NCI-H2029 (cell line): ENCODE data around the gene NPM1.
"Not testable (repeated sequence)": the region's sequence is repeated elsewhere in the genome, so short reads cannot be mapped to it uniquely, and the experiment has no call there.

ENCODE experiments used
- DNase-seq: peaks from one replicate; lab custom pipeline; 2025; lab: John Stamatoyannopoulos, UW

The NPM1 gene

GRCh38 chr5:171386006-171386671 lies 1.5 kb upstream of the NPM1 start:
- no peak for DNase-seq

GRCh38 chr5:171386861-171387344 lies 746 bp upstream of the NPM1 start:
- DNase-seq: no peak

DNA sequence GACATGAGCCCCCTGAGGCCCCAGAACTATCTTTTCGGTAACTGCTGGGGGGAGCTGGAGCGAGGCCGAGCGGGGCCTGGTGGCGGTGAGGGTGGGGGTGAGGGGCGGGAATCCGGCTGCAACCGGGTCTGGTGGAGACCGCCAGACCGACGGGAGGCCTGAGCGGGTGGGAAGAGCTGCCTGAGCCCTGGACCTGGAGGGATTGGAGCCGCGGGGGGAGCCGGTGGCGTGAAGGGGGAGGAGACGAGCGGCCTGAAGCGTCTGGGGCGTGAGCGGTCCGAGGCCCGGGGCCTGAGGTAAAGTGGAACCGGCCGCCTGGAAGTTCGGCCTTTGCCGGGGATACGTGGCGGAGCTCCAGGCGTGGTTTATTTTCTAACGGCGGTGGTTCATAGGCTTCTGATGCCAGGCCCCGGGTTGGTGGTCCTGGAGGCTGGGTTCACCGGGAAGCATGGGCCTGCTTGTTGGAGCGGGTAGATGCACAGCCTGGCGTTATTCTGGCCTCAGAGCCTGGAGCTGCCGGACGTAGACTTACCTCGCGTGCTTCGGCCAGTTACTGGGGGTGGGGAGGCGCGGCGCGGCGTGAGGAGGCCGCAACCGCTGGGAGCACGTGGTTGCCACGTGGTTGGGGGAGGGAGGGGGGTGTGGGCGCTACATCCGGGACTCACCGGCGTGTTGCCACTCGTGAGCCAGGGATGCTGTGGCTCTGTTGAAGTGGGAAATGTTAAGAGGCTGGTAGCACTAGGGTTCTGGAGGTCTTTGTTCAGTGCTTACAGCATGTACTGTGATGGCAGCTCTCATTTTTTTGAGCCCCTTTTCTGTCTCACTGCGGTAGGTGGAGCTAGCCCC lies 544 bp downstream of the NPM1 start:
- peak; percentile 59 for DNase-seq

DNA sequence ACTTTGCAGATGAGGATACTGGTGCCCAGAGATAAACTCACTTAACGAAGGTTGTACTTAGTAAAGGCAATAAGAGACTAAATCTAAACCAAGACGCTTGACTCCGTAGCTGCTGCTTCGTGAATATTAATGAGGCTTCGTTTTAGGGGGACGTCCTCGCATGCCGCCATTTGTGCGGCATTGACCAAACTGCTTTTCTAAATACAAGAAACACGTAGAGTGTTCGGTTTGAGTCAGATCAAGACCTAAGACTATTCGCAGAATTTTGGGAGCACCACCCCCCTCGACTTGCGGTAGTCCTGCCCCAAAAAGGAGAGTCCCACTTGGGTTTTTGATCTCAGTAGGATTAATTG lies 1.1 kb downstream of the NPM1 start:
- no peak for DNase-seq

GRCh38 chr5:171390883-171391677 lies 3.4 kb downstream of the NPM1 start:
- DNase-seq: no peak

- no peak for DNase-seq
Observed at GRCh38 chr5:171391996-171392577, 4.4 kb downstream of the NPM1 start.

- DNase-seq: no peak
Observed at GRCh38 chr5:171392585-171393159, 5.0 kb downstream of the NPM1 start.

GRCh38 chr5:171395042-171395441 lies 7.4 kb downstream of the NPM1 start:
- DNase-seq: no peak

DNA sequence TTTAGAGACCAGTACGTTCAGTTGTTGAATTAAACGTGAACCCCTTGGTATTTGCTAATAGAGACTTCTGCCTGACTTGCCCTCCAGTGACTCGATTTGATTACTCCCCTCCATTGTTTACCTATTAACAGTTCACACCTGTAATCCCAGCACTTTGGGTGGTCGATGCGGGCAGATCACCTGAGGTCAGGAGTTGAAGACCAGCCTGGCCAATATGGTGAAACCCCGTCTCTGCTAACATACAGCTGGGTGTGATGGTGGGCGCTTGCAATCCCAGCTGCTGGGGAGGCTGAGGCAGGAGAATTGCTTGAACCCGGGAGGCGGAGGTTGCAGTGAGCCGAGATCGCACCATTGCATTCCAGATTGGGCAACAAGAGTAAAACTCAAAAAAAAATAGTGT lies 8.9 kb downstream of the NPM1 start:
- DNase-seq: not testable (repeated sequence)

GRCh38 chr5:171397190-171397589 lies 9.5 kb downstream of the NPM1 start:
- no peak for DNase-seq

DNA sequence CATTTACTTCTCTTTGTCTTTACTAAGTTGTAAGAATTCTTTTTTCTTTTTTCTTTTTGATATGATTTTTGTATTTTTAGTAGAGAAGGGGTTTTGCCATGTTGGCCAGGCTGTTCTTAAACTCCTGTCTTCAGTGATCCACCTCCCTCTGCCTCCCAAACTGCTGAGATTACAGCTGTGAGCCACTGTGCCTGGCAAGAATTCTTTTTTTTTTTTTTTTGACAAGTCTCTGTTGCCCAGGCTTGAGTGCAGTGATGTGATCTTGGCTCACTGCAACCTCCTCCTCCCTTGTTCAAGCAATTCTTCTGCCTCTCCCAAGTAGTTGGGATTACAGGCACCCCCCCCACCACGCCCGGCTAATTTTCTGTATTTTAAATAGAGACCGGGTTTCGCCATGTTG lies 9.9 kb downstream of the NPM1 start:
- no peak for DNase-seq

GRCh38 chr5:171398660-171399059 lies 11.0 kb downstream of the NPM1 start:
- not testable (repeated sequence) for DNase-seq

DNA sequence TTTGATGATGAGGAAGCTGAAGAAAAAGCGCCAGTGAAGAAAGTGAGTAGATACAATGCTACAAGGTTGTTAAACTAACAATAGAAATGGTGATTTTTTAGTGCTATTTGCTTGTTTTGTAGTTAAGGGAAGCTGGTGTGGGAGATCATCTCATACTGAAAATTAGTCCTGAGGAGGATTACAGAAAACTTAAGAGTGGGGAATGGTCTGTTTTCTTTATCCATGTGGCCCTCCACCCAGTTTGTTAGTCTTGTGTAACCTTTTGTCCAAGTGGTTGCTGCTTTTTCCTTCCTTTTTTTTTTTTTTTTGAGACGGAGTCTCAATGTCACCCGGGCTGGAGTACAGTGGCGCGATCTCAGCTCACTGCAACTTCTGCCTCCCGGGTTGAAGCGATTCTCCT lies 12.5 kb downstream of the NPM1 start:
- DNase-seq: no peak

DNA sequence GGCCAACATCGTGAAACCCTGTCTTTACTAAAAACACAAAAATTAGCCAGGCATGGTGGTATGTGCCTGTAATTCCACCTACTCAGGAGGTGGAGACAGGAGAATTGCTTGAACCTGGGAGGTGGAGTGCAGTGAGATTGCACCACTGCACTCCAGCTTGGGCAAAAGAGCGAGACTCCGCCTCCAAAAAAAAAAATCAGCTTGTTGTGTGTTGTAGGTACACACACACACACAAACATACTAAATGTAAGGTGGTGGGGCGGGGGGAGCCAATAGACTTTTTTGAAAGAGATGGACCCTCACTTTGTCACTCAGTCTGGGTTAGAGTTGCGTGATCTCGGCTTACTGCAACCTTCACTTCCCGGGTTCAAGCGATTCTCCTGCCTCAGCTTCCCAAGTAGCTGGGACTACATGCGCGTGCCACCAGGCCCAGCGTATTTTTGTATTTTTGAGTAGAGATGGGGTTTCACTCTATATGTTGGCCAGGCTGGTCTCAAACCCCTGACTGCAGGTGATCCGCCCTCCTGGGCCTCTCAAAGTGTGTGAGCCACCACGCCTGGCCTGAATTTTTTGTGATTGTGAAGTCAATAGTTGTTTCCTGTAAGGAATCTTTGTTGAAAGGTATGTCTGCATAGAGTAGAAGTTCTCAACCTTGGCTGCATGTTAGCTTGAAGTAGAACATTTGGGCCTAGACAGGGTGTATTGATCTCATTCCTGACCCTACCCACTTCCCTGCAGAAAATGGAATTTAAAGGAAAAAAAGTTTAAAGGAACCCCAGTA lies 13.7 kb downstream of the NPM1 start:
- no peak for DNase-seq

DNA sequence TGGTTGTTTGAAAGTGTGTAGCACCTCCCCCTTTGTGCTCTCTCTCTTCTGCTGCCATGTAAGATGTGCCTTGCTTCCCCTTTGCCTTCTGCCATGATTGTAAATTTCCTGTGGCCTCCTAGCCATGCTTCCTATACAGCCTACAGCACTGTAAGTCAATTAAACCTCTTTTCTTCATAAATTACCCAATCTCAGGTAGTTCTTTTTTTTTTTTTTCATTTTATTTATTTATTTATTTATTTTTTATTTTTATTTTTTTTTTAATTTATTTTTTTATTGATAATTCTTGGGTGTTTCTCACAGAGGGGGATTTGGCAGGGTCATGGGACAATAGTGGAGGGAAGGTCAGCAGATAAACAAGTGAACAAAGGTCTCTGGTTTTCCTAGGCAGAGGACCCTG lies 15.1 kb downstream of the NPM1 start:
- not testable (repeated sequence) for DNase-seq

- DNase-seq: no peak
Observed at GRCh38 chr5:171405615-171406014, 18.0 kb downstream of the NPM1 start.

DNA sequence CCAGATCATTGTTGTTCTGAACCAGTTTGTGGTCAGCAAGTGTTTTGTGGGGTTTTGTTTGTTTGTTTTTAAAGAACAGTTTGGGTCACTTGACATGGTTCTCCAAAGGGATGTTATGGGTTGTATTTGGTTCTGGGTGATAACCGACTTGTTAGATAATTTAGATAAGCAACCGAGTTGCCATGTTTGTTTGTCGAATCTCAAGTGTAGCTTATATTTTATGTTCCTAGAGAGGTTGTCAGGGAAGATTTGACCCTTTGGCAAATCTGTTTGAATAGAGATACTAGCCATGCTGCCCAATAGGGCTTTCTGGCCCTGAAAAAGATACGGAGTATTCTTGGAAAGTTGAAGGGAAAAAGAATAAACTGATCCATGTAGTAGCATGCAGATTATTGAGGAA lies 19.6 kb downstream of the NPM1 start:
- DNase-seq: no peak

GRCh38 chr5:171409164-171410136 lies 21.8 kb downstream of the NPM1 start:
- no peak for DNase-seq

DNA sequence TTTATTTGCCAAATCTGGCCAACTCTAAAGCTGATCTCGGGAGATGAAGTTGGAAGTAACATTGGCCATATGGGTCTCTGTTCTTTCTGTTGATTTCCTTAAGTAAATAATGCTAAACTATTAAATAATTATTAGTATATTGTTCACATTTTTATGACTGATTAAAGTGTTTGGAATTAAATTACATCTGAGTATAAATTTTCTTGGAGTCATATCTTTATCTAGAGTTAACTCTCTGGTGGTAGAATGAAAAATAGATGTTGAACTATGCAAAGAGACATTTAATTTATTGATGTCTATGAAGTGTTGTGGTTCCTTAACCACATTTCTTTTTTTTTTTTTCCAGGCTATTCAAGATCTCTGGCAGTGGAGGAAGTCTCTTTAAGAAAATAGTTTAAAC lies 22.5 kb downstream of the NPM1 start:
- no peak for DNase-seq

DNA sequence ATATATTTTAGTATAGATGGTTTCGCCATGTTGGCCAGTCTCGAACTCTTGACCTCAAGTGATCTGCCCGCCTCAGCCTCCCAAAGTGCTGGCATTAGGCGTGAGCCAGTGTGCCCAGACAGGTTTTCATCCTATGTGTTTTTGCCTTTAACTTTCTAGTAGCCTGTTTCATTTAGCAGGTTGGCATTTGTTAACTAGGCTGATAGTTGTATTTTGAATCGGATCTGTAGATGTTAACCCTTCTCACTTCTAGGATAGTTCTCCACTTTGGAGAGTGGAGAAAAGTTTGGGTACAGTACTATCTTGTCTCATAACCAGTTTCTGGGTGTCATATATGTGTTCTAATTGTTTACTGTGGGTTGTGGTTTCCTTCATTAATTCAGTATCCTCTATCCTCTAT lies 24.5 kb downstream of the NPM1 start:
- DNase-seq: no peak
